Aorta (tissue), 5 donors: Measurements from ENCODE around the gene NEK1. TPM values are rescaled to one million over a fixed set of nuclear protein-coding genes. Genes with fewer than 3 reads are reported as not detected.
"Not testable (repeated sequence)": the region's sequence is repeated elsewhere in the genome, so short reads cannot be mapped to it uniquely, and the experiment has no call there.

Experiments
- ATAC-seq: fragments of 200-7000 bp; cut with Tn5 transposase; one replicate; pipeline ENCODE4 v1.9.1; 2022; ENCODE audit warnings: moderate library complexity; ENCODE audit not compliant: low FRiP score
- DNase-seq, 2 donors: peaks; one replicate each; pipeline ENCODE4 v3.0.0-alpha.2; 2020
- H3K27ac ChIP-seq, 2 donors: one replicate each; pipeline ENCODE4 v1.5.1; 2013; ENCODE audit warnings: low read length in 2 of 2, mild to moderate bottlenecking in 2 of 2, moderate library complexity in 2 of 2, control low read depth in 1 of 2, inconsistent platforms in 1 of 2, low read depth in 1 of 2
- H3K27me3 ChIP-seq, 2 donors: one replicate each; pipeline ENCODE4 v1.6.1; 2013; ENCODE audit warnings: control low read depth in 1 of 2, low read length in 1 of 2, mild to moderate bottlenecking in 1 of 2, moderate library complexity in 1 of 2; ENCODE audit not compliant: insufficient read depth in 2 of 2, control insufficient read depth in 1 of 2
- H3K36me3 ChIP-seq, 2 donors: one replicate each; pipeline ENCODE4 v1.6.1; 2013; ENCODE audit warnings: control low read depth in 1 of 2, low read length in 1 of 2, mild to moderate bottlenecking in 1 of 2; ENCODE audit not compliant: insufficient read depth in 2 of 2, control insufficient read depth in 1 of 2
- H3K4me1 ChIP-seq, 2 donors: one replicate each; pipeline ENCODE4 v1.6.1; 2013; ENCODE audit warnings: low read length in 2 of 2, control low read depth in 1 of 2, mild to moderate bottlenecking in 1 of 2, moderate library complexity in 1 of 2; ENCODE audit not compliant: insufficient read depth in 2 of 2, control insufficient read depth in 1 of 2
- H3K4me3 ChIP-seq, 2 donors: one replicate each; pipeline ENCODE4 v1.5.1; 2013; ENCODE audit warnings: low read length in 2 of 2, control low read depth in 1 of 2, mild to moderate bottlenecking in 1 of 2
- H3K9me3 ChIP-seq: one replicate; pipeline ENCODE4 v1.6.1; 2013; ENCODE audit warnings: mild to moderate bottlenecking, low read length; ENCODE audit not compliant: control insufficient read depth
- WGBS, 2 donors: extraction: QIAGEN DNeasy Blood & Tissue Kit; methylation state at CpG; one replicate each; pipeline ENCODE4 v1.1.7; 2013; 5-methylcytosine and 5-hydroxymethylcytosine counted together
- intact Hi-C, 2 donors: fragments of 100-400 bp; cut with DNase I; formaldehyde crosslinking; loops; one replicate each; pipeline versions ENCODE4 v1.14.2 to v1.15.0; 2022
- polyA plus RNA-seq, 2 donors: library from polyadenylated mRNA; stranded (reverse); fragments of 200-250 nt; gene quantifications; one replicate each; pipeline ENCODE4 v1.2.3, GENCODE V29; 2013
- total RNA-seq, 2 donors: library from RNA; stranded (reverse); fragmentation: NEBNext Ultra II Directional; extraction: Animal tissue kit (Norgen Biotek cat#: 25700); gene quantifications; one replicate each; pipeline ENCODE4 v1.2.1, GENCODE V29; 2021
- donor health status: healthy with polysubstance abuse.
- donor health status: Bipolar disorder and iron deficiency.
- donor health status: DM: no; HTN: no; CAD: no.
- donor health status: DM: no; HTN: no; CAD: no.
- donor health status: DM: yes; HTN: yes; CAD: no.

NEK1 gene
- total and polyA plus RNA-seq, 4 donors: 6.7 to 24.4 (median 13.5) TPM

DNA sequence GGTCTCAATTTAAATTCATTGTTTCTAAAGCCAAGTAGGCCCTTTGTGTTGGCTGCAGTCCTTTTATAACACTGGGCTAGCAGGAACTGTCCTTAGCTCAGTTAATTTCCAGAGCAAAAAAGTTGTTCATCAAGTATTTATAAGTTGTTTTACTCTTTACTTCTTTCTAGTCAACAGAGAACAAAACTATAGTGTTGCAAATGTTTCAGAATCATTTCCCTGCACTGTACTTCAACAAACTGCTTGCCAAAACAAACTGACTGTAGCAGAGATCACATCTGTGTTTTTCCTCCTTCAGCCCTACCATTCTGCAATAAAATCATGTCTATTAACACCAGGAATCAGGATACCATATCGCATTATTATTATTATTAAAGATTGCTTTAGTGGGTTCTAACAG is 173.1 kb downstream of the NEK1 start:
- WGBS, 2 donors: 2 to 3% methylated on average over 1 of the region's 1 CpG
- Histone ChIP-seq H3K27ac (no peak overlapping the region), H3K27me3 (no peaks in the 10 kb centered on the region)

DNA sequence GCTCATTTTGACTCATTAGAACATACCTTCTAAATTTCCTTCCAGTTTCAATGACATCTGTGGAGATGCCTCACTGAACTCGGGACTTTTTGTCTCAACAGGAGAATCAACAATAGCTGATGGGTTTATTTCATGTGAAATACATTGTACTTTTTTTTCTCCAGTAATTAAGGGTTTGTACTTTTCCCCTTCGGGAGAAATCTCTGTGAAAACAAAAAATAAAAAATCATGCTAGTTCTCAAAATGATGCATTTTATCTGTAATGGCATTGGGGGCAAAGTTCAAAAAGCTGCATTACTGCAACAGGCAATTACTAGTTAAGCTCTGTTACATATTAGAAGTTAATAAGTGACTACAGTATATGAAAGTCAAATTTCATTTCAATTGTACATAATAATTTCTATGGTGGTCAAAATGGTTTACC is 174.3 kb downstream of the NEK1 start:
- intact Hi-C loops: no loop called here
- WGBS, 2 donors: 68 to 77% methylated on average over 2 of the region's 2 CpGs
- H3K36me3 ChIP-seq: no peaks in the 10 kb centered on the region
- no peak overlapping the region for H3K4me3 ChIP-seq
- no peaks in the 10 kb centered on the region for H3K27me3 ChIP-seq
- peaks cover 0 to 2% of the 10 kb centered on the region in 2 donors for H3K4me1 ChIP-seq
- no peak overlapping the region for H3K27ac ChIP-seq
- ATAC-seq (no peak), DNase-seq (no peak)
- no peaks in the 10 kb centered on the region for H3K9me3 ChIP-seq

More for the DNA sequence above, 173.1 kb downstream of the NEK1 start:
- H3K9me3 ChIP-seq: no peaks in the 10 kb centered on the region
- H3K4me1 ChIP-seq: peaks cover 0 to 2% of the 10 kb centered on the region in 2 donors
- no peak overlapping the region for H3K4me3 ChIP-seq
- intact Hi-C loops: no loop called here
- DNase-seq: no peak
- peak; percentile 12 for ATAC-seq
- no peaks in the 10 kb centered on the region for H3K36me3 ChIP-seq

- intact Hi-C loops: no loop called here
- WGBS, 2 donors: 59 to 65% methylated on average over 7 of the region's 7 CpGs
- no peaks in the 10 kb centered on the region for H3K9me3 ChIP-seq
- no peak overlapping the region for H3K4me3 ChIP-seq
- no peaks in the 10 kb centered on the region for H3K36me3 ChIP-seq
- H3K27me3 ChIP-seq: no peaks in the 10 kb centered on the region
- DNase-seq (no peak), ATAC-seq (no peak)
- H3K4me1 ChIP-seq: peaks cover 0 to 2% of the 10 kb centered on the region in 2 donors
- no peak overlapping the region for H3K27ac ChIP-seq
These were observed 174.9 kb downstream of the NEK1 start for GRCh38 chr4:169437299-169438047.

DNA sequence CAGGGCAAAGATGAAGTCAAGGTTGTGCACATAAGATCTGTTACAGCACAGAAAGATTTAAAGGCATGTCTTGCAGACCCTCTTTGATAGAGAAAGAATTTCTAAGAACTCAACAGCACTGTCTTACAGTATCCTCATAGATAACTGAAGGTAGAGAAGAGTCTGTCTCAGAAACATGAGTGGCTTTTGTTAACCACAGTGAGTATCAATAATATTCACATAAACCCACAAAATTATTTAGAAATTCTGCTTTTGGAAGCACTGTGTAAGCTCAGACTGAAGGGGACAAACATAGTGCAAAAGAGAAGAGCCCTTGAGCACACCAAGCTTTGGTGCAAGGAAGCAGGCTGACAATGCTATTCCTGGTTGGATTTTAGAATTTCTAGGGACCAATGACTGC is 175.6 kb downstream of the NEK1 start:
- Histone ChIP-seq H3K9me3 (no peaks in the 10 kb centered on the region), H3K4me1 (peaks cover 0 to 2% of the 10 kb centered on the region in 2 donors), H3K27me3 (no peaks in the 10 kb centered on the region), H3K4me3 (no peak overlapping the region), H3K27ac (no peak overlapping the region), H3K36me3 (no peaks in the 10 kb centered on the region)
- no peak for DNase-seq
- no peak for ATAC-seq
- intact Hi-C loops: no loop called here

DNA sequence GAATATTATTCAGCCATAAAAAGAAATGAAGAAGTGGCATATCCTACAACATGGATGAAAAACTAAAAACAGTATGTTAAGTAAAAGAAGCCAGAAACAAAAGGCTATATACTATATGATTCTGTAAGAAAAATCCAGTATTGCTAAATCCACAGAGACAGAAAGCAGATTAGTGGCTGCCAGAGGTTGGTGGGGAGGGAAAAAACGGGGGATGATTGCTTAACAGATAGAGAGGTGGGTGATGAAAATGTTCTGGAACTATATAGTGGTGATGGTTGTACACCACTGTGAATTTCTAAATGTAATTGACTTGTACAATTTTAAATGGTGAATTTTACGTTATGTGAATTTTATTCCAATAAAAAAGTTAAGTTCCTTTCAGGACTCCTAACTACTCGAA is 184.0 kb downstream of the NEK1 start:
- Histone ChIP-seq H3K36me3 (no peaks in the 10 kb centered on the region), H3K27me3 (no peaks in the 10 kb centered on the region), H3K4me3 (no peak overlapping the region), H3K9me3 (no peaks in the 10 kb centered on the region), H3K4me1 (no peaks in the 10 kb centered on the region), H3K27ac (no peak overlapping the region)
- intact Hi-C loops: no loop called here
- no peak for ATAC-seq
- WGBS, 2 donors: 59 to 74% methylated on average over 3 of the region's 3 CpGs
- DNase-seq: no peak

DNA sequence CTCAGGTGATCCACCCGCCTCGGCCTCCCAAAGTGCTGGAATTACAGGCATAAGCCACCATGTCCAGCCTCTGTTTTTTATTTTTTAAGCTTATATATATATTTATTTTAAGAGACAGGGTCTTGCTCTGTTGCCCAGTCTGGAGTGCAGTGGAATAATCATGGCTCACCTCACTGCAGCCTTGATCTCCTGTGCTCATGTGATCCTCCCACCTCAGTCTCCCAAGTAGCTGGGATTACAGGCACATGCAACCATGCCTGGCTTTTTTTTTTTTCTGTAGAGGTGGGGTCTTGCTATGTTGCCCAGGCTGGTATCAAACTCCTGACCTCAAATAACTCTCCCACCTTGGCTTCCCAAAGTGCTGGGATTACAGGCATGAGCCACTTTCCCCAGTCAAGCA is 184.7 kb downstream of the NEK1 start:
- 93 to 100% methylated on average over 2 of the region's 2 CpGs for WGBS, 2 donors
- not testable (repeated sequence) for DNase-seq, ATAC-seq

DNA sequence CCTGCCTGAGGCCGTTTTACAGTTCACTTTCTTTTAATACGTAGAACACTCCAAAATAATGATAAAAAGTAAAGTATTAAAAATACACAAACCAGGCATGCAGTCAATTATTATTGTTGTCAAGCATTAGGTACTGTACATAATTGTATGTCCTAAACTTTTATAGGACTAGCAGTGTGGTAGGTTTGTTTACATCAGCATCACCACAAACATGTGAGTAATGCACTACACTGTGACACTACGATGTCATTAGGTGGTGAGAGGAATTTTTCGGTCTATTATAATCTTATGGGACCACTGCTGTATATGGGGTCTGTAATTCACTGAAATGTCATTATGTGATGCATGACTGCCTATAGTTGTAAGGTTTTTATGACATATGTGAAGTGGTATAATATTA is 192.1 kb downstream of the NEK1 start:
- WGBS, 2 donors: 92 to 93% methylated on average over 4 of the region's 4 CpGs
- no peak for DNase-seq
- Histone ChIP-seq H3K27ac (no peak overlapping the region), H3K9me3 (no peaks in the 10 kb centered on the region), H3K4me1 (no peaks in the 10 kb centered on the region), H3K4me3 (no peak overlapping the region), H3K27me3 (no peaks in the 10 kb centered on the region), H3K36me3 (no peaks in the 10 kb centered on the region)
- ATAC-seq: no peak
- intact Hi-C loops: no loop called here

More for the DNA sequence above, 184.7 kb downstream of the NEK1 start:
- H3K9me3 ChIP-seq, H3K27me3 ChIP-seq, H3K36me3 ChIP-seq, intact Hi-C loops, H3K27ac ChIP-seq, H3K4me3 ChIP-seq, H3K4me1 ChIP-seq: not testable (repeated sequence)

DNA sequence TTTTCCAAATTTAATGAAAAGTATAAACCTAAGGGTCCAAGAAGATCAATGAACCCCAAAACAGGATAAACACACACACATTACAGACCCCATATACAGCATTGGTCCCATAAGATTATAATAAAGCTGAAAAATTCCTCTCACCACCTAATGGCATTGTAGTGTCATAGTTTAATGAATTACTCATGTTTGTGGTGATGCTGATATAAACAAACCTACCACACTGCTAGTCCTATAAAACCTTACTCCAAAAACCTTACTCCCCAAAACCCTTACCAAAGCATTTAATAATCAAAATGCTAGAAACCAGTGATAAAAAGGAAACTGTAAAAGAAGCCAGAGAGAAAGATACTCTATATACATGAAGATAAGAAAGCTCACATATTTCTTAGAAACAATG is 193.5 kb downstream of the NEK1 start:
- no peaks in the 10 kb centered on the region for H3K36me3 ChIP-seq

DNA sequence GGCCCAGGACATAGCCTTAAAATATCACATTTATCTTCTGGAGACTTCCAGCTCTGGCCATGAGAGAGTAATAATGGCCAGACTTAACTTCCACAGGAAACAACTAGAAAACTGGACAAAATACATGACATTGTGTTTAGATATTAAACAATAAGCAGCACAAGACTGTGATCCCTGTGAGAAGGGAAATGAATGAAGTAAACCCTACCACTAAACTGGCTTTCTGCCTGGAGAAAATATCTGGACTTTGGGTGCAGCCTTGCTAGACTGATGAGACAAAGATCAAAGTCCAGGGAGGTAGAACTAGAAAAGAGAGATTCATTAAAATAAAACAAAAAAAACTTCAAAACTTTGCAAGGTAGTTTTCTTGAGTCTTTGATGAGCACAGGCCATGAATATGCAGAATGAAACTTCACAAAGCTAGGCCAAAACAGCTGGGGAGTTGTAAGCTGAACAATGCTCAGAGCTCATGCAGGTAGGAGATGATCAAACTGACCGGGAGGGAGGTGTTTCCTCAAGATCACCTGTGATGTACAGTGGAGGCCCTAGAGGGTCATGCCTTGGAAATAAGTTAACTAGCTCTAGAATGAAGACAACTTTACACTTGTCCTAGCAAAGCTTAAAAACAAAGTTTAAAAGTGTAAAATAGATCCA is 194.6 kb downstream of the NEK1 start:
- Histone ChIP-seq H3K27ac (no peak overlapping the region), H3K9me3 (no peaks in the 10 kb centered on the region), H3K4me1 (no peaks in the 10 kb centered on the region), H3K27me3 (no peaks in the 10 kb centered on the region), H3K36me3 (no peaks in the 10 kb centered on the region), H3K4me3 (no peak overlapping the region)
- WGBS, 2 donors: 94% methylated on average over 1 of the region's 1 CpG
- DNase-seq (no peak), ATAC-seq (no peak)
- intact Hi-C loops: no loop called here

More for the DNA sequence above, 193.5 kb downstream of the NEK1 start:
- H3K4me3 ChIP-seq: no peak overlapping the region
- H3K27ac ChIP-seq: no peak overlapping the region
- H3K9me3 ChIP-seq: no peaks in the 10 kb centered on the region
- intact Hi-C loops: no loop called here
- no peaks in the 10 kb centered on the region for H3K4me1 ChIP-seq
- DNase-seq: no peak
- no peak for ATAC-seq
- H3K27me3 ChIP-seq: no peaks in the 10 kb centered on the region
